Epithelial cell of proximal tubule (primary cell): ENCODE results near the gene ATP5F1D. TPM values are rescaled to one million over a fixed set of nuclear protein-coding genes. Genes with fewer than 3 reads are reported as not detected.

Source experiments
- DNase-seq: peaks from one replicate; pipeline ENCODE4 v3.0.0-alpha.2; 2011; ENCODE audit warnings: low read depth
- H3K4me3 ChIP-seq: 2 replicates; pipeline ENCODE4 v1.5.1; 2011; ENCODE audit warnings: low read depth, mild to moderate bottlenecking, low read length
- total RNA-seq: library from RNA; depleted of rRNA; stranded (reverse); fragments of >200 nt; gene quantifications from 2 replicates; pipeline ENCODE4 v1.2.3, GENCODE V29; 2015
- TF ChIP-seq, protein P1 (sequence below): conservative IDR thresholded peaks from 2 replicates; pipeline ENCODE4 v1.5.1; 2012; ENCODE audit warnings: low read depth, mild to moderate bottlenecking, low read length

Gene ATP5F1D
- total RNA-seq, 1 donor from 2014 or later = 110 TPM

DNA sequence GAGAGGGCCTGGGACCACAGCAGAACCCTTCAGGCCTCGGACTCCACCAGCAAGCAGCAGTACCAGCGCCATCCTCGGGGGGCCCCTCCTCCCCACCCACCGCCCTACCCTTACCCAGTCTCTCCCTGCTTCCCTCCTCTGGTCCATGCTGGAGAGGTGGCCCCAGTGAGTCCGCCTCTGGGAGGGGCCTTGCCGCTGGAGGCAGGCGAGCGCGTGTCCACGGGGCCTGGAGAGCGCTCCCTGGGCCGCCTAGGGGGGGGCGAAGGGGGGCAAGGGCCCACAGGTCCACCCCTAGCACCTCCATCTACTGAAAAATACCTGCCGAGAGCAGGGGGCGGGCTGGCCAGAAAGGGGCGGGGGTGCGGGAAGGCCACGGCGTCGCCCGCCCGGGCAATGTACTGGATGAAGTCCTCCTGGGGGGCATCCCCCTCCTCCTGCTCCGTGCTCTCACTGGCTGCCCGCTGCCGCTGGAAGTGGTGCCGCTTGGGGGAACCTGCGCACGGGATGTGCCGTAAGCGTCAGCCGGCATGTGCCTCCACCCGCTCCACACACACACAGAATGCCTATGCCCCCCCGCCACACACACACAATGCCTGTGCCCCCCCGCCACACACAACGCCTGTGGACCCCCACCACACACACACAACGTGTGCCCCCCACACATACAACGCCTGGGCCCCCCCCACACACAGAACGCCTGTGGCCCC is 10.6 kb upstream of the ATP5F1D start:
- H3K4me3 ChIP-seq = no peak overlapping the region
- TF ChIP-seq, protein P1, sequence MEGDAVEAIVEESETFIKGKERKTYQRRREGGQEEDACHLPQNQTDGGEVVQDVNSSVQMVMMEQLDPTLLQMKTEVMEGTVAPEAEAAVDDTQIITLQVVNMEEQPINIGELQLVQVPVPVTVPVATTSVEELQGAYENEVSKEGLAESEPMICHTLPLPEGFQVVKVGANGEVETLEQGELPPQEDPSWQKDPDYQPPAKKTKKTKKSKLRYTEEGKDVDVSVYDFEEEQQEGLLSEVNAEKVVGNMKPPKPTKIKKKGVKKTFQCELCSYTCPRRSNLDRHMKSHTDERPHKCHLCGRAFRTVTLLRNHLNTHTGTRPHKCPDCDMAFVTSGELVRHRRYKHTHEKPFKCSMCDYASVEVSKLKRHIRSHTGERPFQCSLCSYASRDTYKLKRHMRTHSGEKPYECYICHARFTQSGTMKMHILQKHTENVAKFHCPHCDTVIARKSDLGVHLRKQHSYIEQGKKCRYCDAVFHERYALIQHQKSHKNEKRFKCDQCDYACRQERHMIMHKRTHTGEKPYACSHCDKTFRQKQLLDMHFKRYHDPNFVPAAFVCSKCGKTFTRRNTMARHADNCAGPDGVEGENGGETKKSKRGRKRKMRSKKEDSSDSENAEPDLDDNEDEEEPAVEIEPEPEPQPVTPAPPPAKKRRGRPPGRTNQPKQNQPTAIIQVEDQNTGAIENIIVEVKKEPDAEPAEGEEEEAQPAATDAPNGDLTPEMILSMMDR = no peak
- DNase-seq = no peak

- TF ChIP-seq, protein P1 = no peak
- no peak for DNase-seq
- H3K4me3 ChIP-seq = no peak overlapping the region
Measured at GRCh38 chr19:1231729-1232637, 9.6 kb upstream of the ATP5F1D start.

GRCh38 chr19:1232652-1233072 is 8.9 kb upstream of the ATP5F1D start:
- DNase-seq = no peak
- TF ChIP-seq, protein P1 = no peak
- no peak overlapping the region for H3K4me3 ChIP-seq

GRCh38 chr19:1233115-1233667 is 8.4 kb upstream of the ATP5F1D start:
- no peak for DNase-seq
- TF ChIP-seq, protein P1 = no peak

DNA sequence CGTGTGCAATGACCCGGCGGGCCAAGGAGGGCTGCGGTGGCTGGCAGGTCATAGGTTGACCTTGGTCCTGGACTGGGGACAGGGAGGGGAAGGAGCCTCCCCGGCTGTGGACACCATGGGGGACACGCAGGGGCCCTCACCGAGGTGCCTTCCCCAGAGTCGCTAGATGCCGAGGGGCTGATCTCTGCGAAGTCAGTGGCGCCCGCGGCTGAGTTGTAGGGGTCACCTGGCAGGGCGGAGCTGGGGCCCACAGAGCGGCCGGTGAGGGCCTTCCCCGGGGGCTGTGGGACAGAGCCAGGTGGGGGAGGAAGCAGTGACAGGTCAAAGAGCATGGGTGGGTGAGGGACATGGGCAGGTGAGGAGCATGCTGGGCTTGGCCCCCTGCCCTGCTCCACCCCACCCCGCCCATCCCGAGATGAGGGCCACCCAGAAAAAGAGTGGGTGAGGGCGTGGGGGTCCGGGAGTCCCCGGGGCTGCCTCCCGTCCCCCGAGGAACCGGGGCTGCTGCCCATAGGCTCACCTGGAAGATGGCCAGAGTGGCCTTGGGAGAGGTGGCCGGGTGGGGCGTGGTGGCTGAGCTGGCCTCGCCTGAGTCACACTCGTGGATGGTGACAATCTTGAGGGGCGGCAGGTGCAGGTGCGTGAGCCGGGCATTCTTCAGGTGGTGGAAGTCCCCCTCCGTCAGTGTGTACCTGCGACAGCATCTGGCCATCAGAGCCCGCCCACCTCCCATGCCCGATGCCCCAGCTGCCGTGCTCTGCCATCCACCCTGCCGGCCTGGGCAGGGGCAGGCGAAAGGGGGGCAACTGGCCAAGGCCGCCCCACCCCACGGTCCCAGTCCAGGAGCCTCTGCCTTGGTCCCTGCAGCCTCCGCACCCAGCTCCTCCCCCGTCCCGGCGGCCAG is 7.2 kb upstream of the ATP5F1D start:
- TF ChIP-seq, protein P1 = no peak
- H3K4me3 ChIP-seq = no peak overlapping the region
- DNase-seq = no peak

More at GRCh38 chr19:1233115-1233667, 8.4 kb upstream of the ATP5F1D start:
- no peak overlapping the region for H3K4me3 ChIP-seq

DNA sequence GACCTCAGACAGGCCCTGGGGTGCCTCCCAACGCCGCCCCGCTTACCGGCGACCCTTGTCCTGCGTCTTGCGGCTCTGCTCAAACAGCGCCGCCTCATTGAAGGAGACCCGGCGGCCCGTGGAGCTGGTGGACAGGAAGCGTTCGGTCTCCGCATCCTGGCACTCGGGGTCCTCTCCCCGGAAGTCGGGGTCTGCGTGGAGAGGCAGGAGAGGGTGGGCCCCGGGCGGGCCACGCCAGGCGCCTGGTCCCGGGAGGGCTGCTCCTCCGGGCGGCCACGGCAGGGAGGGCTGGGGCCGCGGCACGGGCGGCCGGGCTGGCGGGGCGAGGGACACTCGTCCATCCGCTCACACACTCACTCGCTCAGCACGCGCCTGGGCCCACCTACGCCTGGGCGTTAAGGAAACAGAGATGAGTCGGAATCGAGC is 6.6 kb upstream of the ATP5F1D start:
- TF ChIP-seq, protein P1 = no peak
- no peak overlapping the region for H3K4me3 ChIP-seq
- DNase-seq = no peak
